A549 (cell line): ENCODE data around the gene RAG2.

Experiments used
- CBX2 ChIP-seq: fragments of 200-600 bp; sonication (generic); IDR thresholded peaks from 2 replicates; pipeline ENCODE4 v1.6.1; 2016; ENCODE audit warnings: low read depth, mild to moderate bottlenecking, borderline replicate concordance
- CTCF ChIP-seq: fragments of >200 bp; sonication (Bioruptor Twin); formaldehyde crosslinking; IDR thresholded peaks from 3 replicates; pipeline ENCODE4 v1.5.1; 2016
- HDAC2 ChIP-seq: fragments of 200-600 bp; sonication (generic); IDR thresholded peaks from 2 replicates; pipeline ENCODE4 v1.6.1; 2016
- JUN ChIP-seq, 2 experiments: fragments of >200 bp; sonication (Bioruptor Twin); formaldehyde crosslinking; IDR thresholded peaks; 2 replicates in 1 of 2; 3 replicates in 1 of 2; pipeline ENCODE4 v1.6.1; 2016 to 2017
- KDM5A ChIP-seq: fragments of 200-600 bp; sonication (generic); IDR thresholded peaks from 2 replicates; pipeline ENCODE4 v1.6.1; 2016; ENCODE audit warnings: antibody characterized with exemption, mild to moderate bottlenecking
- MAFK ChIP-seq: fragments of 450-650 bp; IDR thresholded peaks from 2 replicates; pipeline ENCODE4 v1.6.1; 2014; ENCODE audit not compliant: partially characterized antibody
- POLR2A ChIP-seq: IDR thresholded peaks from 2 replicates; pipeline ENCODE4 v1.6.1; 2012; ENCODE audit warnings: mild to moderate bottlenecking, low read length
- RFX5 ChIP-seq: fragments of 450-650 bp; IDR thresholded peaks from 2 replicates; pipeline ENCODE4 v1.7.1; 2014; ENCODE audit warnings: antibody characterized with exemption, mild to moderate bottlenecking, moderate library complexity
- TF ChIP-seq, protein P1 (sequence below): IDR thresholded peaks from 2 replicates; pipeline ENCODE4 v1.6.1; 2012

- TF ChIP-seq, protein P1, sequence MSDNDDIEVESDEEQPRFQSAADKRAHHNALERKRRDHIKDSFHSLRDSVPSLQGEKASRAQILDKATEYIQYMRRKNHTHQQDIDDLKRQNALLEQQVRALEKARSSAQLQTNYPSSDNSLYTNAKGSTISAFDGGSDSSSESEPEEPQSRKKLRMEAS: no peak
- TF ChIP-seq JUN (IDR thresholded peaks at IDR 0.05) (no peak), RFX5 (no peak), CTCF (no peak), POLR2A (no peak), MAFK (no peak), CBX2 (no peak), HDAC2 (no peak), KDM5A (no peak)
These were observed 22.2 kb upstream of the RAG2 start for GRCh38 chr11:36620246-36620645.
